Stomach (tissue), 9 donors: ENCODE measurements around the gene CKAP5. TPM values are rescaled to one million over a fixed set of nuclear protein-coding genes. Genes with fewer than 3 reads are reported as not detected.
A peak's percentile ranks its signal among the peaks of the same experiment; 100 is the strongest.

Source experiments
- DNase-seq, 2 donors: peaks; one replicate each; pipeline versions ENCODE4 v3.0.0 to v3.0.0-alpha.2; 2013 to 2019
- H3K27ac ChIP-seq, 5 donors: fragments of 200-600 bp in 4 of 5; sonication (generic) in 4 of 5; one replicate each; pipeline ENCODE4 v1.5.1; 2013 to 2019; ENCODE audit warnings: mild to moderate bottlenecking in 1 of 5, moderate library complexity in 1 of 5
- H3K27me3 ChIP-seq, 3 donors: fragments of 200-600 bp; sonication (generic); one replicate each; pipeline ENCODE4 v1.5.1; 2017 to 2019; ENCODE audit warnings: mixed run types in 1 of 3
- H3K36me3 ChIP-seq, 4 donors: fragments of 200-600 bp; sonication (generic); 1 replicate in 3 of 4; 2 replicates in 1 of 4; pipeline ENCODE4 v1.5.1; 2016 to 2019
- H3K4me1 ChIP-seq, 4 donors: fragments of 200-600 bp; sonication (generic); one replicate each; pipeline ENCODE4 v1.5.1; 2016 to 2019
- H3K4me3 ChIP-seq, 4 donors: fragments of 200-600 bp; sonication (generic) in 3 of 4; one replicate each; pipeline ENCODE4 v1.5.1; 2016 to 2019; ENCODE audit warnings: mild to moderate bottlenecking in 1 of 4
- H3K9me3 ChIP-seq, 4 donors: fragments of 200-600 bp; sonication (generic); one replicate each; pipeline ENCODE4 v1.5.1; 2016 to 2019
- EP300 ChIP-seq: sonication (generic); formaldehyde crosslinking; IDR thresholded peaks from one replicate; pipeline ENCODE4 v1.6.1; 2017; ENCODE audit warnings: antibody characterized with exemption
- POLR2A ChIP-seq, 4 donors: fragments of 450-650 bp; IDR thresholded peaks; one replicate each; pipeline ENCODE4 v1.6.1; 2016; ENCODE audit warnings: antibody characterized with exemption in 4 of 4, control low read depth in 2 of 4, mild to moderate bottlenecking in 1 of 4, moderate library complexity in 1 of 4
- POLR2AphosphoS5 ChIP-seq, 3 donors: sonication (generic); formaldehyde crosslinking; IDR thresholded peaks; one replicate each; pipeline ENCODE4 v1.6.1; 2016; ENCODE audit warnings: antibody characterized with exemption in 3 of 3
- WGBS, 5 donors: extraction: QIAGEN DNeasy Blood & Tissue Kit in 3 of 5; methylation state at CpG; one replicate each; pipeline versions ENCODE4 v1.1.5 to v1.1.7; 2013 to 2018; 5-methylcytosine and 5-hydroxymethylcytosine counted together
- intact Hi-C: fragments of 100-400 bp; cut with DNase I; formaldehyde crosslinking; loops from one replicate; pipeline ENCODE4 v1.15.1; 2023; ENCODE audit warnings: low total_unique reads
- polyA plus RNA-seq, 3 donors: library from polyadenylated mRNA; stranded (reverse); fragments of 200-250 nt; gene quantifications; one replicate each; pipeline ENCODE4 v1.2.3, GENCODE V29; 2013
- small RNA-seq, 4 donors: library from RNA; depleted of rRNA; stranded (forward); fragments of <200 nt; gene quantifications; one replicate each; pipeline ENCODE3, GENCODE V24; 2016
- total RNA-seq, 5 donors: library from RNA; depleted of rRNA; stranded (reverse); fragments of >200 nt; gene quantifications; one replicate each; pipeline versions ENCODE4 v1.1.0 to v1.2.3, GENCODE V29; 2014 to 2016
- TF ChIP-seq, protein P1 (sequence below), 7 experiments: fragments of 450-650 bp in 4 of 7; fragments of 200-600 bp in 3 of 7; sonication (generic) in 3 of 7; IDR thresholded peaks; one replicate each; pipeline ENCODE4 v1.5.1; 2016 to 2019; ENCODE audit warnings: antibody characterized with exemption in 7 of 7, control low read depth in 2 of 7, mild to moderate bottlenecking in 1 of 7
- donor health status: healthy with polysubstance abuse.
- donor health status: Bipolar disorder and iron deficiency.
- donor health status: healthy.

The CKAP5 gene
- total and polyA plus RNA-seq, 8 donors, result 7.3 to 327 (median 45.8) TPM

- TF ChIP-seq POLR2A (IDR thresholded peaks at IDR 0.05) (no peak), EP300 (no peak), POLR2AphosphoS5 (IDR thresholded peaks at IDR 0.05) (no peak)
- TF ChIP-seq, protein P1, sequence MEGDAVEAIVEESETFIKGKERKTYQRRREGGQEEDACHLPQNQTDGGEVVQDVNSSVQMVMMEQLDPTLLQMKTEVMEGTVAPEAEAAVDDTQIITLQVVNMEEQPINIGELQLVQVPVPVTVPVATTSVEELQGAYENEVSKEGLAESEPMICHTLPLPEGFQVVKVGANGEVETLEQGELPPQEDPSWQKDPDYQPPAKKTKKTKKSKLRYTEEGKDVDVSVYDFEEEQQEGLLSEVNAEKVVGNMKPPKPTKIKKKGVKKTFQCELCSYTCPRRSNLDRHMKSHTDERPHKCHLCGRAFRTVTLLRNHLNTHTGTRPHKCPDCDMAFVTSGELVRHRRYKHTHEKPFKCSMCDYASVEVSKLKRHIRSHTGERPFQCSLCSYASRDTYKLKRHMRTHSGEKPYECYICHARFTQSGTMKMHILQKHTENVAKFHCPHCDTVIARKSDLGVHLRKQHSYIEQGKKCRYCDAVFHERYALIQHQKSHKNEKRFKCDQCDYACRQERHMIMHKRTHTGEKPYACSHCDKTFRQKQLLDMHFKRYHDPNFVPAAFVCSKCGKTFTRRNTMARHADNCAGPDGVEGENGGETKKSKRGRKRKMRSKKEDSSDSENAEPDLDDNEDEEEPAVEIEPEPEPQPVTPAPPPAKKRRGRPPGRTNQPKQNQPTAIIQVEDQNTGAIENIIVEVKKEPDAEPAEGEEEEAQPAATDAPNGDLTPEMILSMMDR (IDR thresholded peaks at IDR 0.05), result no peak
- no peak overlapping the region for H3K4me3 ChIP-seq
- H3K4me1 ChIP-seq, result peaks cover 26 to 57% (median 41%) of the 10 kb centered on the region in 4 donors
- peaks cover 36 to 84% (median 81%) of the 10 kb centered on the region in 4 donors for H3K36me3 ChIP-seq
- DNase-seq, result no peak
- 93 to 96% (median 95%) methylated on average over 6 of the region's 6 CpGs for WGBS, 5 donors
- H3K27ac ChIP-seq, result peak overlapping the region in 4 of 5 donors; percentile 39 to 52 (median 43)
- H3K9me3 ChIP-seq, result no peaks in the 10 kb centered on the region
- intact Hi-C loops, result no loop called here
- H3K27me3 ChIP-seq, result no peaks in the 10 kb centered on the region
Observed at GRCh38 chr11:46694072-46694471, 152.0 kb downstream of the CKAP5 start.

DNA sequence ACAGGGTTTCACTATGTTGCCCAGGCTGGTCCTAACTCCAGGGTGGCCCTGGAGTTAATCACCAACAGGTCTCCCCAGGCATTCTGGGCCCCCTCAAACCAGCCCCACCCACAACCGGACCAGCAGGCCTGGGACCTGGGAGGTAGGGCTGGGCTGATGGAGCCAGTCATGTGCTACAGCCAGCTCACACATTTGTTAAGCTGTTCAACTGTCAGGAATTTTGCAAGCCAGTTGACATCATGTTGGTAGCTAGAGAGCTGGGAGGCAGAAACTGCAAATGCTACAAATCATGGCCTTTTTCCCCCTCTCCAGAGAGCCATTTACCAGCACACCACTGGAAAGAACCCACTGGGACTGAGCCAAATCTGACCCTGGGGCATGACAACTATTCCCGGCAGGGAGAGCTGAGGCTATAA lies 152.5 kb downstream of the CKAP5 start:
- no peak overlapping the region for H3K4me3 ChIP-seq
- intact Hi-C loops, result no loop called here
- TF ChIP-seq POLR2AphosphoS5 (IDR thresholded peaks at IDR 0.05) (no peak), POLR2A (IDR thresholded peaks at IDR 0.05) (no peak), EP300 (no peak)
- TF ChIP-seq, protein P1 (IDR thresholded peaks at IDR 0.05), result no peak
- no peak for DNase-seq
- H3K27ac ChIP-seq, result peak overlapping the region in 4 of 5 donors; percentile 39 to 52 (median 43)
- peaks cover 22 to 53% (median 36%) of the 10 kb centered on the region in 4 donors for H3K4me1 ChIP-seq
- no peaks in the 10 kb centered on the region for H3K9me3 ChIP-seq
- 50 to 74% (median 61%) methylated on average over 2 of the region's 2 CpGs for WGBS, 5 donors
- peaks cover 36 to 89% (median 86%) of the 10 kb centered on the region in 4 donors for H3K36me3 ChIP-seq
- no peaks in the 10 kb centered on the region for H3K27me3 ChIP-seq

Small RNA genes lying within 50 kb of the gene (small RNA-seq; reads per million reads assigned to genes)
- gene MIR5582, result 0 reads per million in 4 donors
- gene RF00573, result 0 reads per million in 4 donors
- gene SNORD67, result 43.9 to 59.3 (median 53.5) reads per million in 4 donors

Other genes with a start within 250 kb of the CKAP5 start
- gene HARBI1, start 229.1 kb downstream of the CKAP5 start, total RNA-seq, result 1 to 10 TPM in 2 of 5 donors, not detected in 3; 1.0 to 3.7 TPM
- 1 to 10 TPM; 1.3 to 4.0 (median 2.3) TPM for gene HARBI1, start 229.1 kb downstream of the CKAP5 start, polyA plus RNA-seq
- gene ATG13, start 228.7 kb downstream of the CKAP5 start, total RNA-seq, result 100 to 1,000 TPM; 103 to 286 (median 115) TPM
- gene ATG13, start 228.7 kb downstream of the CKAP5 start, polyA plus RNA-seq, result 10 to 100 TPM; 17.3 to 44.5 (median 42.5) TPM
- 10 to 100 TPM; 21.1 to 82.9 (median 35.6) TPM for gene ARHGAP1, start 145.7 kb downstream of the CKAP5 start, total RNA-seq
- 10 to 100 TPM; 21.2 to 29.3 (median 28.0) TPM for gene ARHGAP1, start 145.7 kb downstream of the CKAP5 start, polyA plus RNA-seq
- 10 to 100 TPM in 2 of 5 donors, 1 to 10 TPM in 3; 5.5 to 14.6 (median 6.5) TPM for gene ZNF408, start 145.2 kb downstream of the CKAP5 start, total RNA-seq
- gene ZNF408, start 145.2 kb downstream of the CKAP5 start, polyA plus RNA-seq, result 1 to 10 TPM; 7.2 to 8.6 (median 7.6) TPM
- gene F2, start 127.1 kb downstream of the CKAP5 start, total RNA-seq, result under 1 TPM in 1 of 5 donors, not detected in 4; 0.92 TPM
- under 1 TPM in 2 of 3 donors, not detected in 1; 0.19 to 0.33 TPM for gene F2, start 127.1 kb downstream of the CKAP5 start, polyA plus RNA-seq
- gene LRP4, start 72.3 kb upstream of the CKAP5 start, total RNA-seq, result 10 to 100 TPM in 4 of 5 donors, 1 to 10 TPM in 1; 2.0 to 29.2 (median 16.5) TPM
- 1 to 10 TPM; 2.1 to 3.1 (median 2.9) TPM for gene LRP4, start 72.3 kb upstream of the CKAP5 start, polyA plus RNA-seq
- 100 to 1,000 TPM in 1 of 5 donors, 10 to 100 TPM in 4; 32.7 to 146 (median 46.6) TPM for gene CSTPP1, start 90.5 kb upstream of the CKAP5 start, total RNA-seq
- gene CSTPP1, start 90.5 kb upstream of the CKAP5 start, polyA plus RNA-seq, result 10 to 100 TPM; 16.4 to 26.0 (median 20.5) TPM